Omental fat pad (tissue), 4 donors: ENCODE results near the gene CTDP1. TPM values are rescaled to one million over a fixed set of nuclear protein-coding genes. Genes with fewer than 3 reads are reported as not detected.

Experiments used
- ATAC-seq: fragments of 150-250 bp; one replicate; pipeline ENCODE4 v1.9.1; 2016; ENCODE audit warnings: mild to moderate bottlenecking, moderate library complexity; ENCODE audit not compliant: low FRiP score
- DNase-seq: peaks from one replicate; pipeline ENCODE4 v3.0.0-alpha.2; 2019; ENCODE audit warnings: low spot score
- CTCF ChIP-seq, 3 donors: fragments of 450-650 bp; IDR thresholded peaks; one replicate each; pipeline ENCODE4 v1.5.1; 2016 to 2017; ENCODE audit warnings: antibody characterized with exemption in 3 of 3, mild to moderate bottlenecking in 3 of 3, moderate library complexity in 2 of 3
- total RNA-seq, 4 donors: library from RNA; depleted of rRNA; stranded (reverse); fragments of >200 nt; gene quantifications; one replicate each; pipeline ENCODE4 v1.1.0, GENCODE V29; 2016

CTDP1 gene
- total RNA-seq: 10 to 100 TPM; 11.8 to 25.2 (median 16.0) TPM

GRCh38 chr18:79679552-79680099, at the start of gene CTDP1:
Gene CTDP1 (plus strand): TSS chr18:79679803. CDS start chr18:79679948, 145 bp downstream.
- DNase-seq: peak; percentile 83
- ATAC-seq: peak; percentile 79
- TF ChIP-seq CTCF (IDR thresholded peaks at IDR 0.05): no peak

- no peak for TF ChIP-seq CTCF (IDR thresholded peaks at IDR 0.05)
Measured at GRCh38 chr18:79630281-79631095, 49.1 kb upstream of the CTDP1 start.

GRCh38 chr18:79631096-79631507, 48.5 kb upstream of the CTDP1 start:
- ATAC-seq: no peak
- DNase-seq: peak; percentile 9
- TF ChIP-seq CTCF (IDR thresholded peaks at IDR 0.05): no peak

More at GRCh38 chr18:79630281-79631095, 49.1 kb upstream of the CTDP1 start:
- no peak for ATAC-seq
- no peak for DNase-seq

GRCh38 chr18:79631761-79632446, 47.7 kb upstream of the CTDP1 start:
- DNase-seq (no peak), ATAC-seq (no peak)
- TF ChIP-seq CTCF (IDR thresholded peaks at IDR 0.05): no peak

- no peak for DNase-seq
- no peak for TF ChIP-seq CTCF (IDR thresholded peaks at IDR 0.05)
Measured at GRCh38 chr18:79632765-79633164, 46.8 kb upstream of the CTDP1 start.

GRCh38 chr18:79634186-79634585, 45.4 kb upstream of the CTDP1 start:
- no peak for DNase-seq
- no peak for TF ChIP-seq CTCF (IDR thresholded peaks at IDR 0.05)
- no peak for ATAC-seq

More at GRCh38 chr18:79632765-79633164, 46.8 kb upstream of the CTDP1 start:
- no peak for ATAC-seq
